Measurements from ENCODE around the gene PHTF2.

The PHTF2 gene

GRCh38 chr7:77881871-77882270 lies 83.3 kb downstream of the PHTF2 start:
- DNase-seq, result no peak

DNA sequence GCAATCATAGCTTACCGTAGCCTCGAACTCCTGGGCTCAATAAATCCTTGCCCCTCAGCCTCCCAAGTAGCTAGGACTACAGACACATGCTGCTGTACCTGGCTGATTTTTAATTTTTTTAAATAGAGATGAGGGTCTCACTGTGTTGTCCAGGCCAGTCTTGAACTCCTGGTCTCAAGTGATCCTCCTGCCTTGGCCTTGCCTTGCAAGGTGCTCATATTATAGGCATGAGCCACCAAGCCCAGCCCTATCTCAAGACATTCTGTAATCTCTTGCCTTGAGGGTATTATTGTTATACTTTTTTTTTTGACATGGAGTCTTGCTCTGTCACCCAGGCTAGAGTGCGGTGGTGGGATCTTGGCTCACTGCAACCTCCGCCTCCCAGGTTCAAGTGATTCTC lies 86.6 kb downstream of the PHTF2 start:
- no peak for DNase-seq

- no peak for DNase-seq
Observed at GRCh38 chr7:77887567-77887966, 89.0 kb downstream of the PHTF2 start.

GRCh38 chr7:77888998-77889397 lies 90.4 kb downstream of the PHTF2 start:
- DNase-seq, result no peak

- DNase-seq, result no peak
Observed at GRCh38 chr7:77893813-77894212, 95.2 kb downstream of the PHTF2 start.

DNA sequence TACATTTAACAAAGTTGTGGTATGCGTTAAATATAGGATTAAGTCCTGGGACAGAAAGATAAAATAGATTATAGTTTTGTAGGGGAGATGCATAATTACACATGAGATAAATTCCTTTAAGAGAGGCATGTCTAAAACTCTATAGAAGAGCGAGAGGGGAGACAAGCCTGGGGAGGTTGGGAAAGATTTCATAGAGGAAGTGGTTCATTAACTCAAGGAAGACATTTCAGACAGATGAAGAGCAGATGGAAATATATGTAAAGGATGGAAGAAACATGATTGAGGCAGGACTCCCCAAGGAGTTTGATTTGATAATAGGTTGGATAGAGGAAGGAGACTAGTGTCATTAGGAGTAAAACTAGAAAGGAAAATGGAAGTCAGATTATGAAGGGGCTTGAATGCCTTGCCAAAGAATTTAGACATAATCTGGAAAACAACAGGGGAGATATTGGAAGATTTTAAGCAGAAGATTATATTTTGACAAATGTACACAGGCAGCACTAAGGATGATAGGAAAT lies 96.1 kb downstream of the PHTF2 start:
- DNase-seq, result no peak

GRCh38 chr7:77895905-77896304 lies 97.3 kb downstream of the PHTF2 start:
- DNase-seq, result no peak

- DNase-seq, result no peak
Observed at GRCh38 chr7:77897004-77897547, 98.5 kb downstream of the PHTF2 start.

GRCh38 chr7:77899516-77899915 lies 100.9 kb downstream of the PHTF2 start:
- no peak for DNase-seq

DNA sequence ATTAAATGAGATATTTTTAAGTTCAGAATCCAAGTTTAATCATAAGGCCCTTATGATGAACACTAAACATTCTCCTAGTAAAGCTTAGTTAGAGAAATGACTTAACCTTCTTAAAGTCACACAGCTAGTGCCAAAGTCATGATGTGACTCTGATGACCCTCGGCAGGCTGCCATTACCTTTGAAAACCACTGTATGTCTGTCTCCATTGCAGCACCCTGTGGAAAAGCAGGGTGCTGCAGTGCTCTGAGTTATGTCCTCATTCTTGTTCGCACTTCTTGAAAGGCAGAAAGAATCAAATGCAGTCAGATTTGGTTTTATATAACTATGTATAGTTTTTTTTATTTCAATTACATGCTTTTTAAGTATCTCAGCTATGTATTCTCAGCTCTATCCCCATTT lies 105.0 kb downstream of the PHTF2 start:
- no peak for DNase-seq

DNA sequence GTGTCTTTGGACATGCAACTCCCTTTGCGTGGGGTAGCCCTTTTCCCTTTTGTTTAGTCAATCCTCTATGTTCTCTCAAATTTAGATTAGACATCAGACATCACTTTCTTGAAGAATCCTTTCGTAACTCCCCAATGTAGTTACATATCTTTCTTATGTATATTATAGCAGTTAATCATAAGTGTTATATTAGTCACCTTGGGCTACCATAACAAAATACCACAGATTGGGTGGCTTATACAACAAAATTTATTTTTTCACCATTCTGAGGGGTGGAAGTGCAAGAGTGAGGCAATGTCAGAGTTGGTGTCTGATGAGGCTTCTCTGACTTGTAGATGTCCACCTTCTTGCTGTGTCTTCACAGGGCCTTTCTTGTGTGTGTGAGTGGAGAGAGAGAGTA lies 105.7 kb downstream of the PHTF2 start:
- no peak for DNase-seq

DNA sequence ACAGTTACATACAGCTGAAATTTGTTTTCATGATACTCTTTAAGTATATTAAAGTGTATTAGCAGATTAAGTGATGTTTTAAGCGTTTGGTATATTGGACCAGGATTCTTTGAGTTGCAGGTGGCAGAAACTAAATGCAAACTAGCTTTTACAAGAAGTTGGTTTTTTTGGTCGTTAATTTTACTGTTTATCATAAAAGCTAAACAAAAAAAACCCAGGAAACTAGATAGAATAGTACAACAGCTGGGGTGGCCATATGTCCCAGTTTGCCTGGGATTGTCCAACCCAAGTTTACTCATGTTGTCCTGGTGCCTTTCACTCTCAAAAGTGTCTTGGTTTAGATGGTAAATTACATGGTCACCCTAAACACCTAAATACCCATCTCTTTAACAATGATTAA lies 108.7 kb downstream of the PHTF2 start:
- DNase-seq, result no peak

DNA sequence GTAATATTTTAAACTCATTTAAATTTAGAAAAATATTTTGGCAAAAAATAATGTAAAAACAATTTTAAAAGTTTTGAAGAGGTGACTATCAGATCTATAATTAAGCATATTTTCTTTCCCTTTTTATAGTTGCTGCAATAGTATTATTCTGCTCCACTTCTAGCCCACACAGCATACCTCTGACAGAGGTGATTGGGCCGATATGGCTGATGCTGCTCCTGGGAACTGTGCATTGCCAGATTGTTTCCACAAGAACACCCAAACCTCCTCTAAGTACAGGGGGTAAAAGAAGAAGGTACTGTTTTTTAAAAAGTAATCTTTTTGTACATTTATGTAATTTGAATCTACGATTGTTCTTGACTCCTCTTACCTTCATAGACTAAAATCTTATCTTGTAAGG lies 110.1 kb downstream of the PHTF2 start:
- DNase-seq, result no peak

- DNase-seq, result no peak
Observed at GRCh38 chr7:77910124-77910523, 111.6 kb downstream of the PHTF2 start.

- DNase-seq, result no peak
Observed at GRCh38 chr7:77912293-77912692, 113.7 kb downstream of the PHTF2 start.

DNA sequence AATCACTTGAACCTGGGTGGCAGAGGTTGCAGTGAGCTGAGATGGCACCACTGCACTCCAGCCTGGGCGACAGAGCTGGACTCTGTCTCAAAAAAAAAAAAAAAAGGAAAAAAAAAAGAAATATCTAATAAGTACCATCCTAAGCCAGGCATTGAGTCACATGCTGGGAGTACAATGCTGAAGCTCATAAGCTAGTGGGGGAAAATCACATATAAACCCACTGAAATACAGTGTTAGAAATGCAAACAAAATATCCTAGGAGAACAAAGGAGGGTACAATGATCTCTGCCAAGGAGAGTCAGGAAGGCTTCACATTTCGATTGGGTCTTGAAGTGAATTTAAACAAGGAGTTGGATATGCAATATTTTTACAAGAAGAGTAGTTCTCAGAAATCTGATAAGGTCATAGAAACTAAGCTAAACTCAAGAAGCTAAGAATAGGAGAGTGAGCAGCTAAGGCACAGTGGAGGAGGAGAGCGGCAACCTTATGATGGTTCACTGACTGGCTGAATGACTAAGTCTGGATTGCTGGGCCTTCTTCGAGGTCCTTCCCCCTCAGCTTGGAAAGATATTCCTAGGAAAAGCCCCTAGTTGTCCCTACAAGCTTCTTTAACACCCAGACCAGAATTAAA lies 115.5 kb downstream of the PHTF2 start:
- DNase-seq, result no peak

- DNase-seq, result no peak
Observed at GRCh38 chr7:77917500-77918262, 119.1 kb downstream of the PHTF2 start.

GRCh38 chr7:77918676-77919075 lies 120.1 kb downstream of the PHTF2 start:
- no peak for DNase-seq

GRCh38 chr7:77923419-77923818 lies 124.8 kb downstream of the PHTF2 start:
- DNase-seq, result no peak

DNA sequence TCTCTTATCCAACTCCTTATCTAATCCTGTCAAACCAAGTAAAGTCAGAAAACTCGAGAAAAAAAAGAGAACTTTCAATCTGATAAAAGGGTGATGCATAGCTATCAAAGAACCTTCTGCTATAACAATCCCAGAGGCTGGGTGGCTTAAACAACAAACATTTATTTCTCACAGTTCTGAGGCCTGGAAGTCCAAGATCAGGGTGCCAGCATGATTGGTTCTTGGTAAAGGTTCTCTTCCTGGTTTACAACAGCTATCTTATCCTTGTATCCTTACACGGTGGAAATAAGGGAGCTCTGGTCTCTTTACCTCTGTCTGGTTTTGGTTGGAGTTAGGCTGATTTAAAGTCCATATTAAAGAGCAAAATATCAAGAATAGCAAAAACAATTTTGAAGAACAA lies 131.9 kb downstream of the PHTF2 start:
- DNase-seq, result no peak

DNA sequence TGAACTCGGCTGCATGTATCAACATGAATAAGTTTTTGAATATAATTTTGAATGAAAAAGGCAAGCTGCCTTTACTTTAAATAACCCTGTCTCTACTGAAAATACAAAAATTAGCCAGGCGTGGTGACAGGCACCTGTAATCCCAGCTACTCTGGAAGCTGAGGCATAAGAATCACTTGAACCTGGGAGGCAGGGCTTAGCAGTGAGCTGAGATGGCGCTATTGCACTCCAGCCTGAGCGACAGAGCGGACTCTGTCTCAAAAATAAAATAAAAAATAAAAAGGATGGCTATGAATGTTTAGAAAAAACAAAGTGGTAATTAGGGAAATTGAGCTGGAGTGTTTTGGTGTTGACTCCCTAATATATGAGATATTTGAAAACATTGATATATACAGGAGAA lies 133.3 kb downstream of the PHTF2 start:
- DNase-seq, result no peak

- DNase-seq, result no peak
Observed at GRCh38 chr7:77933394-77933793, 134.8 kb downstream of the PHTF2 start.

GRCh38 chr7:77935652-77936348 lies 137.2 kb downstream of the PHTF2 start:
- DNase-seq, result no peak

DNA sequence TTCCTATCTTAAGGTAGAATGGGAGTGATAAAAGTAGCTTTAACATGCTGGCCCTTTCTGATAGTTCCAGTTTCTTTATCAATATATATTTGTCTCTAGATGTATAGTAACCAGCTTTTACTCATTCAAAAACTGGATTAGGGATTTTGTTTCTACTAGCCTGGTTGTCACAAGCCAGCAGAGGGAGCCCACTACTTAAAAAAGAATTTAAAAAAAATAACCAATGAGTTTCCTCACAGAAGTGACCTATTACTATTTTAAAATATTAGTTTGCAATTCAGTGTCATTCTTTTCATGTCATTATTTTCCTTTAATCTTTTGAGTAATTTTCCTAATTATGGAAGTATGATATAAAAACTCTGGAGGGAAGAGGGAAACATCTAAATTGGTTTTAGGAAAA lies 142.1 kb downstream of the PHTF2 start:
- no peak for DNase-seq
